DMS153 treated with DMSO at 0.1 percent for 48 hours (cell line): ENCODE results near the gene ALAS1.
"Not testable (repeated sequence)": the region's sequence is repeated elsewhere in the genome, so short reads cannot be mapped to it uniquely, and the experiment has no call there.

ENCODE experiments used
- DNase-seq: peaks from one replicate; lab custom pipeline; 2025; ENCODE audit not compliant: unreplicated experiment; lab: John Stamatoyannopoulos, UW

The ALAS1 gene

GRCh38 chr3:52176951-52177700, 20.8 kb upstream of the ALAS1 start:
- DNase-seq, result no peak

- DNase-seq, result no peak
These were observed 20.3 kb upstream of the ALAS1 start for GRCh38 chr3:52177701-52178042.

GRCh38 chr3:52178126-52178525, 19.8 kb upstream of the ALAS1 start:
- DNase-seq, result not testable (repeated sequence)

GRCh38 chr3:52178537-52178936, 19.4 kb upstream of the ALAS1 start:
- no peak for DNase-seq

GRCh38 chr3:52181543-52181942, 16.4 kb upstream of the ALAS1 start:
- DNase-seq, result no peak

- no peak for DNase-seq
These were observed 15.8 kb upstream of the ALAS1 start for GRCh38 chr3:52182196-52182595.

- DNase-seq, result no peak
These were observed 15.3 kb upstream of the ALAS1 start for GRCh38 chr3:52182691-52183090.

- DNase-seq, result no peak
These were observed 14.0 kb upstream of the ALAS1 start for GRCh38 chr3:52183786-52184445.

- DNase-seq, result no peak
These were observed 13.3 kb upstream of the ALAS1 start for GRCh38 chr3:52184690-52185089.

GRCh38 chr3:52185311-52185710, 12.6 kb upstream of the ALAS1 start:
- no peak for DNase-seq

GRCh38 chr3:52185837-52186236, 12.1 kb upstream of the ALAS1 start:
- no peak for DNase-seq

- no peak for DNase-seq
These were observed 11.2 kb upstream of the ALAS1 start for GRCh38 chr3:52186729-52187128.

- no peak for DNase-seq
These were observed 9.4 kb upstream of the ALAS1 start for GRCh38 chr3:52188556-52188955.

- no peak for DNase-seq
These were observed 7.5 kb upstream of the ALAS1 start for GRCh38 chr3:52190294-52191074.

GRCh38 chr3:52191663-52192062, 6.3 kb upstream of the ALAS1 start:
- DNase-seq, result no peak

- DNase-seq, result no peak
These were observed 4.9 kb upstream of the ALAS1 start for GRCh38 chr3:52193065-52193464.

- no peak for DNase-seq
These were observed 3.3 kb upstream of the ALAS1 start for GRCh38 chr3:52194485-52195290.

- no peak for DNase-seq
These were observed 2.7 kb upstream of the ALAS1 start for GRCh38 chr3:52195291-52195597.

GRCh38 chr3:52195823-52196331, 2.1 kb upstream of the ALAS1 start:
- no peak for DNase-seq

GRCh38 chr3:52196977-52197376, 983 bp upstream of the ALAS1 start:
- DNase-seq, result no peak

GRCh38 chr3:52197499-52197841, 490 bp upstream of the ALAS1 start:
- DNase-seq, result no peak
